Stimulated activated CD4-positive, alpha-beta T cell treated with anti-CD3 and anti-CD28 coated beads, Interleukin-4, amount 100 ng/mL, for 48 hours (primary cell): Measurements from ENCODE around the gene ZNF318.
A peak's percentile ranks its signal among the peaks of the same experiment; 100 is the strongest.
"Not testable (repeated sequence)": the region's sequence is repeated elsewhere in the genome, so short reads cannot be mapped to it uniquely, and the experiment has no call there.

Source experiments
- DNase-seq, 2 donors: peaks; one replicate each; pipeline ENCODE4 v3.0.0-alpha.2; 2020; ENCODE audit warnings: low read depth in 2 of 2

ZNF318 gene

GRCh38 chr6:43369174-43370002 is at the start of gene ZNF318:
Gene ZNF318, minus strand, starts transcription at chr6:43369647. Its CDS starts 282 bp downstream, at chr6:43369365.
- peak; percentile 87 to 93 for DNase-seq

GRCh38 chr6:43416935-43417334 is 47.5 kb upstream of the ZNF318 start:
- no peak for DNase-seq

GRCh38 chr6:43415275-43415674 is 45.8 kb upstream of the ZNF318 start:
- not testable (repeated sequence) for DNase-seq

GRCh38 chr6:43413002-43413401 is 43.6 kb upstream of the ZNF318 start:
- no peak for DNase-seq

GRCh38 chr6:43412541-43412940 is 43.1 kb upstream of the ZNF318 start:
- DNase-seq: no peak

- DNase-seq: not testable (repeated sequence)
Observed at GRCh38 chr6:43410776-43411175, 41.3 kb upstream of the ZNF318 start.

GRCh38 chr6:43408259-43408658 is 38.8 kb upstream of the ZNF318 start:
- no peak for DNase-seq

GRCh38 chr6:43407296-43407695 is 37.8 kb upstream of the ZNF318 start:
- no peak for DNase-seq

GRCh38 chr6:43405354-43405753 is 35.9 kb upstream of the ZNF318 start:
- no peak for DNase-seq

GRCh38 chr6:43402820-43403219 is 33.4 kb upstream of the ZNF318 start:
- DNase-seq: no peak

- no peak for DNase-seq
Observed at GRCh38 chr6:43401730-43402129, 32.3 kb upstream of the ZNF318 start.

GRCh38 chr6:43399932-43400487 is 30.6 kb upstream of the ZNF318 start:
- no peak for DNase-seq

- DNase-seq: no peak
Observed at GRCh38 chr6:43396408-43397149, 27.1 kb upstream of the ZNF318 start.

GRCh38 chr6:43395776-43396175 is 26.3 kb upstream of the ZNF318 start:
- no peak for DNase-seq

GRCh38 chr6:43394982-43395381 is 25.5 kb upstream of the ZNF318 start:
- no peak for DNase-seq

- DNase-seq: no peak
Observed at GRCh38 chr6:43393602-43394001, 24.2 kb upstream of the ZNF318 start.

GRCh38 chr6:43393133-43393532 is 23.7 kb upstream of the ZNF318 start:
- not testable (repeated sequence) for DNase-seq

GRCh38 chr6:43391440-43392031 is 22.1 kb upstream of the ZNF318 start:
- peak in 1 of 2 donors; percentile 18 for DNase-seq

GRCh38 chr6:43390753-43391439 is 21.4 kb upstream of the ZNF318 start:
- DNase-seq: not testable (repeated sequence)

GRCh38 chr6:43389730-43390295 is 20.4 kb upstream of the ZNF318 start:
- no peak for DNase-seq

GRCh38 chr6:43386492-43386891 is 17.0 kb upstream of the ZNF318 start:
- DNase-seq: no peak
